IPS DF 19.7 (cell line): ENCODE results near the gene KCTD13.
"Not testable (repeated sequence)": the region's sequence is repeated elsewhere in the genome, so short reads cannot be mapped to it uniquely, and the experiment has no call there.

Source experiments
- DNase-seq: peaks from one replicate; pipeline ENCODE4 v3.0.0-alpha.2; 2013; ENCODE audit warnings: low read depth, low spot score

The KCTD13 gene

GRCh38 chr16:29925781-29926710, at the start of gene KCTD13:
Gene KCTD13, minus strand, starts transcription at chr16:29926226. Its CDS starts 193 bp downstream, at chr16:29926033.
- peak; percentile 40 for DNase-seq

- DNase-seq = no peak
These were observed 49.1 kb upstream of the KCTD13 start for GRCh38 chr16:29975134-29975538.

GRCh38 chr16:29974291-29975133, 48.5 kb upstream of the KCTD13 start:
- DNase-seq = no peak

- peak; percentile 93 for DNase-seq
These were observed 47.6 kb upstream of the KCTD13 start, which contains the start of gene TAOK2 for GRCh38 chr16:29973384-29974246. Gene TAOK2, plus strand, starts transcription at chr16:29973868. Its CDS starts 3,905 bp downstream, at chr16:29977773.

- no peak for DNase-seq
These were observed 47.0 kb upstream of the KCTD13 start for GRCh38 chr16:29972992-29973383.

- no peak for DNase-seq
These were observed 46.5 kb upstream of the KCTD13 start for GRCh38 chr16:29972500-29972899.

- DNase-seq = no peak
These were observed 45.3 kb upstream of the KCTD13 start for GRCh38 chr16:29971304-29971703.

- no peak for DNase-seq
These were observed 42.2 kb upstream of the KCTD13 start for GRCh38 chr16:29968205-29968604.

GRCh38 chr16:29963021-29963743, 37.2 kb upstream of the KCTD13 start:
- DNase-seq = no peak

GRCh38 chr16:29962344-29962994, 36.4 kb upstream of the KCTD13 start:
- DNase-seq = no peak

GRCh38 chr16:29961479-29962343, 35.7 kb upstream of the KCTD13 start, which contains the start of gene TMEM219:
Gene TMEM219, plus strand, starts transcription at chr16:29962079. Its CDS starts 1,065 bp downstream, at chr16:29963144.
- DNase-seq = no peak

GRCh38 chr16:29961127-29961478, 35.1 kb upstream of the KCTD13 start:
- no peak for DNase-seq

GRCh38 chr16:29959821-29960220, 33.8 kb upstream of the KCTD13 start:
- DNase-seq = not testable (repeated sequence)

- no peak for DNase-seq
These were observed 33.3 kb upstream of the KCTD13 start for GRCh38 chr16:29959293-29959692.

GRCh38 chr16:29958756-29959155, 32.7 kb upstream of the KCTD13 start:
- no peak for DNase-seq

GRCh38 chr16:29951625-29952365, 25.8 kb upstream of the KCTD13 start:
- no peak for DNase-seq

- no peak for DNase-seq
These were observed 24.9 kb upstream of the KCTD13 start for GRCh38 chr16:29950806-29951461.

GRCh38 chr16:29947897-29948296, 21.9 kb upstream of the KCTD13 start:
- DNase-seq = no peak
